HCT116 (cell line): ENCODE measurements around the gene TEX11. TPM values are rescaled to one million over a fixed set of nuclear protein-coding genes. Genes with fewer than 3 reads are reported as not detected.

ENCODE experiments used
- ATAC-seq: fragments of 200-7000 bp; cut with Tn5 transposase; 2 replicates; pipeline ENCODE4 v1.9.1; 2020; ENCODE audit warnings: mild to moderate bottlenecking, moderate library complexity
- BruUV-seq: library from RNA; stranded (reverse); fragments of 400-500 nt; replicated peaks from 2 replicates; lab custom pipeline; 2021; lab: Mats Ljungman, UMichigan
- CTCF ChIA-PET: fragments of 300-600 bp; sonication (Branson Sonifier 250); formaldehyde crosslinking; loops from one replicate; lab custom pipeline; 2021; ENCODE audit warnings: antibody characterized with exemption; lab: Charles Lee
- POLR2A ChIA-PET: fragments of 300-600, 350-600 bp; sonication (Branson Sonifier 250); formaldehyde crosslinking; loops from one replicate; lab custom pipeline; 2021; ENCODE audit warnings: antibody characterized with exemption; lab: Charles Lee
- RAD21 ChIA-PET, 2 experiments: fragments of 300-600 bp; sonication (Branson Sonifier 250); formaldehyde crosslinking; loops; one replicate each; lab custom pipeline; 2023; ENCODE audit warnings: low total read pairs in 2 of 2; ENCODE audit not compliant: uncharacterized antibody in 2 of 2, unreplicated experiment in 2 of 2, low non-redundant PET in 1 of 2; lab: Charles Lee
- DNase-seq: peaks from one replicate; pipeline ENCODE4 v3.0.0-alpha.2; 2010; ENCODE audit warnings: low read depth, low spot score
- H2AFZ ChIP-seq: fragments of 200-600 bp; shearing (Covaris generic), sonication (generic); 2 replicates; pipeline ENCODE4 v1.6.1; 2017; ENCODE audit warnings: low read depth, mixed run types, mixed read lengths, antibody characterized with exemption, low read length; ENCODE audit not compliant: poor library complexity, severe bottlenecking
- H3K27ac ChIP-seq: 2 replicates; pipeline ENCODE4 v1.5.1; 2012; ENCODE audit warnings: low read depth, low read length
- H3K27me3 ChIP-seq: fragments of 200-600 bp; sonication (generic); 2 replicates; pipeline ENCODE4 v1.6.1; 2016; ENCODE audit warnings: mixed run types, low read length, mixed read lengths; ENCODE audit not compliant: insufficient read depth
- H3K36me3 ChIP-seq, 2 experiments: fragments of 200-500 bp in 1 of 2; fragments of 200-600 bp in 1 of 2; sonication (Bioruptor generic) in 1 of 2; sonication (generic) in 1 of 2; 2 replicates each; pipeline versions ENCODE4 v1.5.1 to v1.6.1; 2014 to 2016; ENCODE audit warnings: low read length in 2 of 2, inconsistent platforms in 1 of 2, mixed read lengths in 1 of 2, mixed run types in 1 of 2; ENCODE audit not compliant: insufficient read depth in 2 of 2, control insufficient read depth in 1 of 2
- H3K4me1 ChIP-seq, 2 experiments: fragments of 200-600 bp in 1 of 2; sonication (generic) in 1 of 2; 2 replicates each; pipeline versions ENCODE4 v1.5.1 to v1.6.1; 2012 to 2017; ENCODE audit warnings: low read length in 2 of 2, inconsistent platforms in 1 of 2, mild to moderate bottlenecking in 1 of 2, mixed read lengths in 1 of 2, mixed run types in 1 of 2, moderate library complexity in 1 of 2; ENCODE audit not compliant: insufficient read depth in 2 of 2, control insufficient read depth in 1 of 2
- H3K4me2 ChIP-seq: fragments of 200-600 bp; sonication (generic); 2 replicates; pipeline ENCODE4 v1.6.1; 2017; ENCODE audit warnings: mixed run types, low read length, mixed read lengths
- H3K4me3 ChIP-seq, 2 experiments: fragments of 200-600 bp in 1 of 2; sonication (generic) in 1 of 2; replicated peaks in 1 of 2; 2 replicates each; pipeline ENCODE4 v1.5.1; 2011 to 2016; ENCODE audit warnings: low read length in 2 of 2, control low read depth in 1 of 2, low read depth in 1 of 2, mild to moderate bottlenecking in 1 of 2, mixed read lengths in 1 of 2, mixed run types in 1 of 2
- H3K79me2 ChIP-seq: fragments of 200-600 bp; sonication (generic); 2 replicates; pipeline ENCODE4 v1.6.1; 2017; ENCODE audit warnings: mild to moderate bottlenecking, mixed run types, low read length, moderate library complexity, mixed read lengths; ENCODE audit not compliant: insufficient read depth
- H3K9ac ChIP-seq: fragments of 200-600 bp; sonication (generic); 2 replicates; pipeline ENCODE4 v1.6.1; 2016; ENCODE audit warnings: low read length, mixed read lengths
- H3K9me2 ChIP-seq: fragments of 200-600 bp; sonication (generic), shearing (Covaris generic); 2 replicates; pipeline ENCODE4 v1.6.1; 2017; ENCODE audit warnings: mixed run types, mild to moderate bottlenecking, moderate library complexity; ENCODE audit not compliant: insufficient read depth
- H3K9me3 ChIP-seq, 2 experiments: fragments of 200-500 bp in 1 of 2; fragments of 200-600 bp in 1 of 2; sonication (Bioruptor generic) in 1 of 2; sonication (generic) in 1 of 2; 2 replicates each; pipeline ENCODE4 v1.6.1; 2014 to 2017; ENCODE audit warnings: low read length in 2 of 2, mixed read lengths in 2 of 2, inconsistent platforms in 1 of 2, low read depth in 1 of 2, mild to moderate bottlenecking in 1 of 2, mixed run types in 1 of 2, moderate library complexity in 1 of 2; ENCODE audit not compliant: control insufficient read depth in 1 of 2, insufficient read depth in 1 of 2
- H4K20me1 ChIP-seq: fragments of 200-600 bp; sonication (generic), shearing (Covaris generic); 2 replicates; pipeline ENCODE4 v1.6.1; 2017; ENCODE audit warnings: mixed run types, mild to moderate bottlenecking, moderate library complexity; ENCODE audit not compliant: insufficient read depth
- CEBPB ChIP-seq: IDR thresholded peaks from 2 replicates; pipeline ENCODE4 v1.6.1; 2012; ENCODE audit warnings: low read depth
- EGR1 ChIP-seq: IDR thresholded peaks from 2 replicates; pipeline ENCODE4 v1.6.1; 2012; ENCODE audit warnings: low read depth
- FOSL1 ChIP-seq: IDR thresholded peaks from 2 replicates; pipeline ENCODE4 v1.6.1; 2012; ENCODE audit warnings: low read depth
- POLR2AphosphoS5 ChIP-seq: IDR thresholded peaks from 2 replicates; pipeline ENCODE4 v1.6.1; 2011; ENCODE audit warnings: mild to moderate bottlenecking, low read depth, low read length, moderate library complexity
- RAD21 ChIP-seq: IDR thresholded peaks from 2 replicates; pipeline ENCODE4 v1.6.1; 2012; ENCODE audit warnings: low read depth, mild to moderate bottlenecking
- SIN3A ChIP-seq: IDR thresholded peaks from 2 replicates; pipeline ENCODE4 v1.6.1; 2012; ENCODE audit warnings: low read depth
- intact Hi-C: fragments of 100-400 bp; cut with micrococcal nuclease; formaldehyde crosslinking; loops from 2 replicates; pipeline ENCODE4 v1.10.0; 2022
- total RNA-seq: library from RNA; stranded (reverse); gene quantifications from one replicate; pipeline ENCODE4 v1.2.1, GENCODE V29; 2021; ENCODE audit not compliant: unreplicated experiment
- TF ChIP-seq, protein P1 (sequence below): IDR thresholded peaks from 2 replicates; pipeline ENCODE4 v1.6.1; 2012; ENCODE audit warnings: low read depth

TEX11 gene
- total RNA-seq, 1 experiment from 2014 or later, result 0.10 TPM

DNA sequence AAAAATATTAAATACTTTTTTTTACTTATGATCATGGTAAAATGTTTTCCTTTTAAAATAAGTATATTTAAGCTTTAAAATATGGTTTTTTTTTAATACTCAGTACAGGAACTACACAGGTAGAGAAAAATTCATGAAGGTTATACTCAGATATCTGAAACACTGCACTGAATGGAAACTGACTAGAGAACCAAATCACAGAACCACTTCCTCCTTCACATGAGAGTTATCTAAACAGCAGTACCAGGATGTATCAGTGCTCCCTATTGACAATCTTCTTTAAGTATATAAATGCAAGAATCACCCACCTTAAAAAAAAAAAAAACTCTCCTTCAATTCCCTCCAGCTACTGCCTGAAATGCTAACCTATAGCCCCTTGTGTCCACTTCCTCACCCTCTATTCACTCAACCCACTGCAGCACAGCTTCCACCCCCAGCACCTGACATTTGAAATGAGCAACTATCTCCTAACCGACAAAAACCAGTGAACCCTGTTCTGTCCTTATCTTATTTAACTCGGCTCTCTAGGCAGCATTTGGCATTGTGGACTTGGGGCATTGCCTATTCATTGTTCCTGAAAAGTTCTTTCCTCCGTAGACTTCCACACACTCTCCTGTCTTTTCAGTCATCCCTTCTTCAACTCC, 13.3 kb upstream of the TEX11 start:
- POLR2A ChIA-PET, result no interaction called here
- no peaks in the 10 kb centered on the region for H4K20me1 ChIP-seq
- no TSS peak for BruUV-seq
- no peak overlapping the region for H3K4me2 ChIP-seq
- ATAC-seq, result no peak
- no peak overlapping the region for H2AFZ ChIP-seq
- H3K9me2 ChIP-seq, result no peaks in the 10 kb centered on the region
- H3K36me3 ChIP-seq, result no peaks in the 10 kb centered on the region
- TF ChIP-seq, protein P1, sequence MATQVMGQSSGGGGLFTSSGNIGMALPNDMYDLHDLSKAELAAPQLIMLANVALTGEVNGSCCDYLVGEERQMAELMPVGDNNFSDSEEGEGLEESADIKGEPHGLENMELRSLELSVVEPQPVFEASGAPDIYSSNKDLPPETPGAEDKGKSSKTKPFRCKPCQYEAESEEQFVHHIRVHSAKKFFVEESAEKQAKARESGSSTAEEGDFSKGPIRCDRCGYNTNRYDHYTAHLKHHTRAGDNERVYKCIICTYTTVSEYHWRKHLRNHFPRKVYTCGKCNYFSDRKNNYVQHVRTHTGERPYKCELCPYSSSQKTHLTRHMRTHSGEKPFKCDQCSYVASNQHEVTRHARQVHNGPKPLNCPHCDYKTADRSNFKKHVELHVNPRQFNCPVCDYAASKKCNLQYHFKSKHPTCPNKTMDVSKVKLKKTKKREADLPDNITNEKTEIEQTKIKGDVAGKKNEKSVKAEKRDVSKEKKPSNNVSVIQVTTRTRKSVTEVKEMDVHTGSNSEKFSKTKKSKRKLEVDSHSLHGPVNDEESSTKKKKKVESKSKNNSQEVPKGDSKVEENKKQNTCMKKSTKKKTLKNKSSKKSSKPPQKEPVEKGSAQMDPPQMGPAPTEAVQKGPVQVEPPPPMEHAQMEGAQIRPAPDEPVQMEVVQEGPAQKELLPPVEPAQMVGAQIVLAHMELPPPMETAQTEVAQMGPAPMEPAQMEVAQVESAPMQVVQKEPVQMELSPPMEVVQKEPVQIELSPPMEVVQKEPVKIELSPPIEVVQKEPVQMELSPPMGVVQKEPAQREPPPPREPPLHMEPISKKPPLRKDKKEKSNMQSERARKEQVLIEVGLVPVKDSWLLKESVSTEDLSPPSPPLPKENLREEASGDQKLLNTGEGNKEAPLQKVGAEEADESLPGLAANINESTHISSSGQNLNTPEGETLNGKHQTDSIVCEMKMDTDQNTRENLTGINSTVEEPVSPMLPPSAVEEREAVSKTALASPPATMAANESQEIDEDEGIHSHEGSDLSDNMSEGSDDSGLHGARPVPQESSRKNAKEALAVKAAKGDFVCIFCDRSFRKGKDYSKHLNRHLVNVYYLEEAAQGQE, result no peak
- TF ChIP-seq SIN3A (no peak), FOSL1 (no peak), RAD21 (no peak), EGR1 (no peak), POLR2AphosphoS5 (no peak), CEBPB (no peak)
- TF ChIP-seq, all 23 proteins: peak for 0
- Histone ChIP-seq H3K27me3 (no peaks in the 10 kb centered on the region), H3K9ac (no peak overlapping the region), H3K79me2 (no peaks in the 10 kb centered on the region), H3K4me1 (no peaks in the 10 kb centered on the region), H3K4me3 (no peak overlapping the region), H3K27ac (no peak overlapping the region), H3K9me3 (no peaks in the 10 kb centered on the region)
- intact Hi-C loops, result no loop called here
- ChIA-PET RAD21 (no interaction called here), CTCF (no interaction called here)
- DNase-seq, result no peak
